IMR-90 (cell line): ENCODE results near the gene IDS. TPM values are rescaled to one million over a fixed set of nuclear protein-coding genes. Genes with fewer than 3 reads are reported as not detected.

Experiments
- polyA plus RNA-seq, 3 experiments: library from polyadenylated mRNA; depleted of rRNA; stranded (reverse); fragments of >200 nt; gene quantifications; 2 replicates each; pipeline ENCODE4 v1.2.3, GENCODE V29; 2012; ENCODE audit warnings: low replicate concordance in 1 of 3
- total RNA-seq: library from RNA; depleted of rRNA; stranded (reverse); fragments of >200 nt; gene quantifications from 2 replicates; pipeline ENCODE4 v1.2.3, GENCODE V29; 2012; rRNA removed

IDS gene
- total and polyA plus RNA-seq, 2 of the 4 experiments (the other 2 are of a cell fraction) = 26.3 to 56.9 TPM

Other genes with a start within 250 kb of the IDS start
- gene EOLA1, start 35.7 kb upstream of the IDS start, total RNA-seq = 15.3 and 16.8 TPM in 2 replicates
- gene EOLA1, start 35.7 kb upstream of the IDS start, polyA plus RNA-seq (2012; rRNA removed) = 15.2 and 15.5 TPM in 2 replicates
- not detected in 2 replicates for gene HSFX3, start 44.6 kb upstream of the IDS start, total RNA-seq
- not detected in 2 replicates for gene HSFX3, start 44.6 kb upstream of the IDS start, polyA plus RNA-seq (2012; rRNA removed)
- not detected in 2 replicates for gene MAGEA9B, start 82.2 kb upstream of the IDS start, total RNA-seq
- not detected in 2 replicates for gene MAGEA9B, start 82.2 kb upstream of the IDS start, polyA plus RNA-seq (2012; rRNA removed)
- gene HSFX2, start 90.0 kb upstream of the IDS start, total RNA-seq = not detected in 2 replicates
- 0.34 and 0.36 TPM in 2 replicates for gene HSFX2, start 90.0 kb upstream of the IDS start, polyA plus RNA-seq (2012; rRNA removed)
- gene TMEM185A, start 126.5 kb upstream of the IDS start, total RNA-seq = 9.7 and 10.3 TPM in 2 replicates
- gene TMEM185A, start 126.5 kb upstream of the IDS start, polyA plus RNA-seq (2012; rRNA removed) = 10.6 and 12.2 TPM in 2 replicates
- gene MAGEA11, start 206.8 kb upstream of the IDS start, total RNA-seq = not detected in 2 replicates
- not detected in 2 replicates for gene MAGEA11, start 206.8 kb upstream of the IDS start, polyA plus RNA-seq (2012; rRNA removed)